GM19463 (cell line): ENCODE results near the gene ZNF407.

Experiments used
- ATAC-seq: cut with Tn5 transposase; IDR thresholded peaks from one replicate; pipeline ENCODE4 v1.9.1; 2021; ENCODE audit warnings: mild to moderate bottlenecking, moderate library complexity; ENCODE audit not compliant: unreplicated experiment

Gene ZNF407

GRCh38 chr18:74778191-74778847 lies 180.6 kb downstream of the ZNF407 start:
- no peak for ATAC-seq

DNA sequence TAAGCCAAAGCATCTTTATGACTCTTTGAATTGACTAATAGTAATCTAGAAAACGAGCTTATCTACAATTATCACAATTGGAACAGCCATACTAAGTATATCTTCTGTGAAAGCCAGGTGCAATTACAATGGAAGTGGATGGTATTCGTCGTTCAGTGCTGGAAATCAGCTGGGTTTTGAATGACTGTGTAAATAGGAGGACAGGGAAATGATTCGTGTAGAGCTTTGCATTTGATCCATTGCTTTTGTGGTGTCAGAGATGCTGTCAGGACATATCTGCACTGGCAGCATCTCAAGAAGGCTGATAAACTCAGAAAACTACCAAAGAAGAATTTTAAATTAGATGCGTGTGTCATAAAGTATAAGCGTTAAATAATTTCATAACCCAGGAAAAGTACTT lies 187.1 kb downstream of the ZNF407 start:
- no peak for ATAC-seq

DNA sequence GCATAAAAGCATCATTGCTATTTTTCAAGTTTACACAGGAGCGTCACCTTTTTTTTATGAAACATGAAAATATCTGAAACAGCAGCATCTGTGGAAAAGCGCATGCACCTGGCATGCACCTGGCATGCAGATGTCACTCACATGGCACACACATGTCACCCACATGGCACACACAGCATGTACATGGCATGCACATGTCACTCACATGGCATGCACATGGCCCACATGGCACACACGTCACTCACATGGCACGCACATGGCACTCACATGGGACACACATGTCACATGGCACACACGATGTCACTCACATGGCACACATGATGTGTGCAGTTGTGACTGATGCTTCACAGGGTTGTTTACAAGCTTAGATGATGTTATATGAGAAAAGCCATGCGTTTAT lies 188.0 kb downstream of the ZNF407 start:
- ATAC-seq: no peak

DNA sequence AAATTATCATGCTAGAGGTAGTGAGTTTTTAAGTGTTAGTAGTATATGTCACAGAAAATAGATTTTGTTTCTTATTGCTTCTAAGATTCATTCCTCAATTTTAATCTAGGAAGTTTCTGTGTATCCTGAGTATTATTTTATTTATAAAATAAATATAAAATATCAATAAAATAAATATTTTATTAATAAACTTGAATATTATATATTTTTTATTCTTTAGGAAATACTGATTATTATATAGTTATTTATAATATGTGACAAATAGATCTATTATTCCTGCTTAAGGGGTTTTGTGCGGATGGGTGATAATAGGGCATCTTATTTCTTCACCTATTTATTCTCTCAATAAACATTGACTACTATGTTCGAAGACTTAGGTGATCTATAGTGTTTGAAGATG lies 191.0 kb downstream of the ZNF407 start:
- no peak for ATAC-seq

DNA sequence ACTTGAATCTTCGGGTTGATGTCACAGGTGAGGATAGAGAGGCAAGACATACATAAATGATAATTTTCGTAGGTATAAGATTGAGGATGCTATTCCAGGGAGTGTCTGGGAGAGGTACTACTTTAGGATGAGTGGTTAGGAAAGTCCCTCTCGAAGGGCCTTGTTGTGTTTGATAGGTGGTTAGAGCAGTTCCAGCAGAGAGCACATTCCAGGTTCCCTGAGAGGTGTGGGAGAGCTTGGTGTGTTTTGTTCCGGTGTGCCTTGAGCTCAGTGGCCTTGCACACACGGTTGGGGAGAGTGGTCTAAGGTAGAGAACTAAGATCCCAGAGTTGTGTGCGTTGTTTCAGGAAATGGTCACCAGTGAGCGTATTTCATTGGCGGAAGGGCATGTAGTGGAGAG lies 191.4 kb downstream of the ZNF407 start:
- ATAC-seq: no peak

DNA sequence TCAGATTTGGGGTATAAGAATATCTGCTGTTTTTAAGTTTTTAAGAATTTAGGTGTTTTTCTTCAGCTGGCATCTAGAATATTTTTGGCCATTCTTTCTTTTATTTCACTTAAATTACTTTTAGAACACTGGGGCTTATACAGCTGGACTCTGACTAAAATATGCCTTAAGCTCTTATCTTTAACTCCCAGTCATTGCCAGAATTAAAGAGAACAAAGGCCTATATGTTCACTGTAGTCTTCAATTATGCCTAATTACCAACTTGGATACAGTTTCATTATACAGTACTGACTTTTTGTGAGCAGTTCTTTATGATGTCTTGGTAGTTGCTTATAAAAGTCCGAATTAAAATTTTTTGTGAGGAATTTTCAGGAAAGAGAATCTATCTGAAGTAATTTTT lies 192.8 kb downstream of the ZNF407 start:
- no peak for ATAC-seq

DNA sequence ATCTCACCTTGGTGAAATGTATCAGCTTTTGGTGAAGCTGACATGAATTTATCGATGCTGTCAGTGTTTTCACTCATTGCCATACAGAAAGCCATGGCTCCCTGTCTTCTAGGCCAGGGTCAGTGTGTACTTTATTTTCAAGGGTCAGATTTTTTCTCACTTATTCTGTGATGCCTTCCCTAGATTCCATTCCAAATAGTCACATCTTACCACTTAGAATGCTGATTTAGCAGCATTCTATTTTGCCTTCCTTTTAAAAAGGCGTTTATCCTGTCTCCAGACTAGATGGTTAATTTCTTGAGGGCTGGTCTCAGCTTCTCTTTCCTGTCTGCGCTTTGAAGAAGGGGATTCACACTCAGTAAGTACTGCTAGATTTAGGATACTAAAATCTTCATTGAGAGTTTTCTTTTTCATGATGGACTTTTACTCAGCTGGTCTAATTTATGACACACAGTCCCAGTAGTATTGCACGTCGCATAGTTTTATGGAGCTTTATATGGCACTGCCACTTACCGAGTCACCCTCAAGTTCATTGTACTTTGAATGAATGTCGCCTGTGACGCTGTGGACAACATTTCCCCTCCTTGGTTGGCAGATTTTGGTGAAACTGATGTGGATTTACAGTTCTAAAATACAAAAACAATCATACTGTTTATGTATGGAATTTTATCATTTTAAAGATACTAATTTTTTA lies 194.0 kb downstream of the ZNF407 start:
- ATAC-seq: no peak

- ATAC-seq: no peak
These were observed 196.1 kb downstream of the ZNF407 start for GRCh38 chr18:74793746-74794145.

- ATAC-seq: no peak
These were observed 198.1 kb downstream of the ZNF407 start for GRCh38 chr18:74795751-74796150.

GRCh38 chr18:74796211-74796610 lies 198.5 kb downstream of the ZNF407 start:
- ATAC-seq: no peak

- peak; percentile 99 for ATAC-seq
These were observed 199.3 kb downstream of the ZNF407 start for GRCh38 chr18:74796841-74797576.

GRCh38 chr18:74797577-74798151 lies 200.0 kb downstream of the ZNF407 start:
- ATAC-seq: peak; percentile 34

DNA sequence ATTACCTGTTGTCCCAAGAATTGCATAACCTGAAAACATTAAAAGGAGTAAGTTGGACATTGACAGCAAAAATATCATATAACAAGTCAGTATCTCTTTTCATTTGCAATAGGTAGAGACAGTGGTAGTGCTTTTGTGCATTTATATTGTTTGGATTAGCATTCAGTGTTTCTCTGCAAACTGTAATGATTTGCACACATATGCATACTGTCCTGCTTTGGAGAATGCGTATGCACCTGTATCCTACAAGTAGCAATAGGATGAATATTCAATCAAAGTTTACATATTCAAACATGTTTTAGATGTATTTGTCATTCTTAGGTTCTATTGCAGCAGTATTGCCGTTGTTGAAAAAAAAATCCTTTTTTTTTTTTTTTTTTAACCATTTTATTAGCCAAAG lies 201.9 kb downstream of the ZNF407 start:
- ATAC-seq: no peak

DNA sequence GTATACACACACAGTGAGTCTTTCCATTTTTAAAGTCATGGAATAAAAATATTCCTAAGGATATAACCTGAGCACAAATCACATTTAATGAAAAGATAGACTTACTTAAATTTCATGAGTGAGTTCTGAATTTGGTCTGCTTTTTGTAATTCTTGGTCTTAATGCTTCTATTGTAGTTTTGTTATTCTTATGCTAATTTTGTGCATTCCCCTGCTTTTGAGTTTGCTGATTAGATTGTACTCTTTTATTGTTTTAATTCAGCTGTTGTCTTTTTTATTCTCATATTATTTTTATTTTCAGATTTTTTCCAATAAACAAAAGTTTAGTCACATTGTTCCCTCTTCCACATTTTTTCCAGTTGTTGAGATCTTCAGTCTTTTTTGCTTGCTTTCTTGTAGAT lies 202.4 kb downstream of the ZNF407 start:
- ATAC-seq: no peak

- no peak for ATAC-seq
These were observed 205.4 kb downstream of the ZNF407 start for GRCh38 chr18:74803117-74803516.

- ATAC-seq: no peak
These were observed 206.1 kb downstream of the ZNF407 start for GRCh38 chr18:74803769-74804168.

DNA sequence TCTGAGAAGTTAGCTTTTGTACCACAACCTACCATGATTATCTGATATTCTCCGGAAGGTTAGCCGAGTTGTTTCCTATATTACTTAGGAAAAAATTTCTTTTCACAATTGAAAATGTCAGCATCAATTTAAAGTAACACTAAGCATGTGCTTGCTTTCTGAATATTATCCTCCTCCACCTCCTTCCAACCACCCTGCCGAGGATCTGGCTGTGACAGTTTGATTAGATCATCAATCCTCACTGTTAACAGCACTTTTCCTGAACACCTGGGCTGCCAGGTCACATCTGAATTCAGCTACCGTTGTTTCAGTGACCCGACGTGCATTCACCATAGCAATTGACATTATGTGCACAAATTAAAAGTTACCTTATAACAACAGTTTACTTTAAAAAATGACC lies 207.0 kb downstream of the ZNF407 start:
- ATAC-seq: no peak

GRCh38 chr18:74806073-74806472 lies 208.4 kb downstream of the ZNF407 start:
- no peak for ATAC-seq

DNA sequence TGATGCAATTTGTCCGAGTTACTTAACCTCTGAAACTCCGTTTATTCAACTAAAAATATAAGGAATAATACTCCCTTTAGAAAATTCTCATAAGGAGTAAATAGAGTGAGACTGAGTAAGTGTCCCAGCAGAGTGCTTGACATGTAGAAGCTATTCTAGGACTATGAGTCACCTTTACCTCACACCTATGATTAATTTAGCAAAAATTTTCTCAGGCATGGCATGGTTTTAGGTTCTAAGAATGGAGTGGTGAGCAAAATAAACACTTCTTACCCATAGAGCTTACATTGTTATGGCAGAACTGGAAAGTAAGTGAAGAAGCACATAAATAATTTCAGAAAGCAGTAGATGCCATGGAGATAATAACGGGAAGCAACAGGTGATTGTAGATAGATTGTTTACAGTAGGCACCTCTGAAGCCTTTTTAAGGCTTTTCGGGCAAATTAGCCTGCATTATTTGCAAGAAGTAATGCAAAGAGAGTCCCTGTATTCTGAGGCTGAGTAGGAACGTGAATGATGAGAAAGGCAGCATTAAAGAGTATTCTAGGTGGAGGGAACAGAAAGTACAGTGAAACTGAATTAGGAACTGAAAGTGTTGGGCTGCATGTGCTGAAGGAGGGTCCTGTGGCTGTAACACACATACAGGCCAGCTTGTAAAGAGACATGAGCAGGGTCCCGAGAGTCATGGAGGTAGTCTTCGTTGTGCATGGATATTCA lies 209.2 kb downstream of the ZNF407 start:
- ATAC-seq: peak; percentile 95

- no peak for ATAC-seq
These were observed 219.9 kb downstream of the ZNF407 start for GRCh38 chr18:74817576-74817975.

- ATAC-seq: no peak
These were observed 221.0 kb downstream of the ZNF407 start for GRCh38 chr18:74818516-74819175.
